ENCODE results near the gene SHISA7.

DNA sequence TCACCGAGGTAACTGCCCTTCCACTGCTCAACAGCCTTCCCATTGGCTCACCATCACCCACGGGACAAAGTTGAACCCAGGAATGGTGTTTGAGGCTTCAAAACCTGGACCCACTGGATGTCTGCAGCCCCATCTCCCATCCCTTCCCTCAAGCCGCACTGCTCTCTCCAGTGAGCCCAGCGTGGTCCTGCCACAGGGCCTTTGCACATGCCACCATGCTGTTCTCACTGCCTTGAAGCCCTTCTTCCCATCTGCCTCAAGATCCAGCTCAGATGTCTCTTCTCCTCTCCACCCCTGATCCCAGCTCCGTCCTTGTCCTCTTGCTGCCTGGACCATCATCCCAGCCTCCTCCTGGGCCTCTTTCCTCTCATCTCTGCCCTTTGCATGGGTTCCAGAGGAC is 4.0 kb downstream of the SHISA7 start:
- TF ChIP-seq, protein P1, sequence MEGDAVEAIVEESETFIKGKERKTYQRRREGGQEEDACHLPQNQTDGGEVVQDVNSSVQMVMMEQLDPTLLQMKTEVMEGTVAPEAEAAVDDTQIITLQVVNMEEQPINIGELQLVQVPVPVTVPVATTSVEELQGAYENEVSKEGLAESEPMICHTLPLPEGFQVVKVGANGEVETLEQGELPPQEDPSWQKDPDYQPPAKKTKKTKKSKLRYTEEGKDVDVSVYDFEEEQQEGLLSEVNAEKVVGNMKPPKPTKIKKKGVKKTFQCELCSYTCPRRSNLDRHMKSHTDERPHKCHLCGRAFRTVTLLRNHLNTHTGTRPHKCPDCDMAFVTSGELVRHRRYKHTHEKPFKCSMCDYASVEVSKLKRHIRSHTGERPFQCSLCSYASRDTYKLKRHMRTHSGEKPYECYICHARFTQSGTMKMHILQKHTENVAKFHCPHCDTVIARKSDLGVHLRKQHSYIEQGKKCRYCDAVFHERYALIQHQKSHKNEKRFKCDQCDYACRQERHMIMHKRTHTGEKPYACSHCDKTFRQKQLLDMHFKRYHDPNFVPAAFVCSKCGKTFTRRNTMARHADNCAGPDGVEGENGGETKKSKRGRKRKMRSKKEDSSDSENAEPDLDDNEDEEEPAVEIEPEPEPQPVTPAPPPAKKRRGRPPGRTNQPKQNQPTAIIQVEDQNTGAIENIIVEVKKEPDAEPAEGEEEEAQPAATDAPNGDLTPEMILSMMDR (IDR thresholded peaks at IDR 0.05 in 4 of 5, conservative IDR thresholded peaks at IDR 0.05 in 1 of 5) = no peak
- TF ChIP-seq POLR2A (IDR thresholded peaks at IDR 0.05) = no peak
